Psoas muscle (tissue), 8 donors: ENCODE measurements around the gene OR13J1. TPM values are rescaled to one million over a fixed set of nuclear protein-coding genes. Genes with fewer than 3 reads are reported as not detected.

Experiments
- ATAC-seq, 4 donors: fragments of 200-7000 bp; cut with Tn5 transposase; one replicate each; pipeline ENCODE4 v1.9.1; 2020; ENCODE audit warnings: moderate library complexity in 3 of 4, mild to moderate bottlenecking in 2 of 4
- DNase-seq, 2 donors: peaks; one replicate each; pipeline ENCODE4 v3.0.0-alpha.2; 2020
- H3K27ac ChIP-seq: fragments of 200-600 bp; one replicate; pipeline ENCODE4 v1.8.0; 2022
- H3K27me3 ChIP-seq, 3 donors: fragments of 200-600 bp in 1 of 3; one replicate each; pipeline versions ENCODE4 v1.6.1 to v1.8.0; 2013 to 2022; ENCODE audit warnings: low read length in 2 of 3, mild to moderate bottlenecking in 2 of 3, moderate library complexity in 1 of 3; ENCODE audit not compliant: insufficient read depth in 3 of 3
- H3K36me3 ChIP-seq, 2 donors: fragments of 200-600 bp in 1 of 2; one replicate each; pipeline versions ENCODE4 v1.6.1 to v1.8.0; 2013 to 2022; ENCODE audit warnings: low read depth in 1 of 2, mild to moderate bottlenecking in 1 of 2, moderate library complexity in 1 of 2; ENCODE audit not compliant: insufficient read depth in 1 of 2
- H3K4me1 ChIP-seq: fragments of 200-600 bp; one replicate; pipeline ENCODE4 v1.8.0; 2022
- H3K4me3 ChIP-seq: fragments of 200-600 bp; one replicate; pipeline ENCODE4 v1.8.0; 2022; ENCODE audit warnings: mild to moderate bottlenecking
- H3K9me3 ChIP-seq: fragments of 200-600 bp; one replicate; pipeline ENCODE4 v1.8.0; 2022
- WGBS, 3 donors: extraction: QIAGEN DNeasy Blood & Tissue Kit; methylation state at CpG; one replicate each; pipeline versions ENCODE4 v1.1.6 to v1.1.7; 2013; 5-methylcytosine and 5-hydroxymethylcytosine counted together
- intact Hi-C, 2 donors: fragments of 100-400 bp; cut with DNase I; formaldehyde crosslinking; loops; one replicate each; pipeline versions ENCODE4 v1.11.0 to v1.14.2; 2022
- polyA plus RNA-seq, 3 donors: library from polyadenylated mRNA; stranded (reverse); fragments of 200-250 nt; gene quantifications; one replicate each; pipeline ENCODE4 v1.2.3, GENCODE V29; 2013
- total RNA-seq, 4 donors: library from RNA; stranded (reverse); fragmentation: NEBNext Ultra II Directional in 2 of 4; extraction: Animal tissue kit (Norgen Biotek cat#: 25700) in 2 of 4; gene quantifications; one replicate each; pipeline versions ENCODE4 v1.2.1 to v1.2.4, GENCODE V29; 2021 to 2023
- TF ChIP-seq, protein P1 (sequence below): fragments of 200-600 bp; IDR thresholded peaks from one replicate; pipeline ENCODE4 v1.8.0; 2022; ENCODE audit warnings: antibody characterized with exemption
- donor health status: healthy with polysubstance abuse.
- donor health status: DM: no; HTN: no; CAD: no; lungs with moderate emphysema.
- donor health status: Bipolar disorder and iron deficiency.
- donor health status: healthy.
- donor health status: DM: yes; HTN: yes; CAD: no.
- donor health status: DM: no; HTN: no; CAD: no.
- donor health status: DM: no; HTN: no; CAD: no.
- donor health status: DM: yes; HTN: yes; CAD: no.

Gene OR13J1
- total and polyA plus RNA-seq, 7 donors, result not detected

DNA sequence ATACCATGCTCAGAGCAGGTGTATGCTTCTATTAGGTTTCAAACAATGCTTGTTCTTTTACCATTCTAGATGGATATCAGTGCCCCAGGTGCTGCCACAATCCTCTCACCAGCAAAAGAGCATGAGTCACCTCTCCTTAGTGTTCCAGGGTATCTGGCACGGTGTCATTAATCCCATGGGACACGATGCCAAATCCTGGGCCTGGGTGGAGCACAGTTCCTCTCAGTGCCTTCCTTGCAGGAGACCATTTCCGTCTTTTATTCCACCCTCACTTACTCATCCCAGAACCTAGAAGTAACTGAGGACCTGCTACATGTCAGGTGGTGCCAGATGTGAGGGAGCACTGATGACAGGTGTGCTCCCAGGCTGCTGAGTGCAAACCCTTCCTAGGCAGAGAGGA is 1.3 kb upstream of the OR13J1 start:
- DNase-seq, result no peak
- no peaks in the 10 kb centered on the region for H3K36me3 ChIP-seq
- intact Hi-C loops, result no loop called here
- peaks cover under 1% of the 10 kb centered on the region for H3K9me3 ChIP-seq
- no peak overlapping the region for H3K27ac ChIP-seq
- ATAC-seq, result peak in 3 of 4 donors; percentile 47 to 63 (median 55)
- peaks cover 0 to 5% (median 1%) of the 10 kb centered on the region in 3 donors for H3K27me3 ChIP-seq
- 44 to 53% (median 45%) methylated on average over 3 of the region's 3 CpGs for WGBS, 3 donors
- H3K4me3 ChIP-seq, result no peak overlapping the region
- H3K4me1 ChIP-seq, result no peaks in the 10 kb centered on the region
- TF ChIP-seq, protein P1, sequence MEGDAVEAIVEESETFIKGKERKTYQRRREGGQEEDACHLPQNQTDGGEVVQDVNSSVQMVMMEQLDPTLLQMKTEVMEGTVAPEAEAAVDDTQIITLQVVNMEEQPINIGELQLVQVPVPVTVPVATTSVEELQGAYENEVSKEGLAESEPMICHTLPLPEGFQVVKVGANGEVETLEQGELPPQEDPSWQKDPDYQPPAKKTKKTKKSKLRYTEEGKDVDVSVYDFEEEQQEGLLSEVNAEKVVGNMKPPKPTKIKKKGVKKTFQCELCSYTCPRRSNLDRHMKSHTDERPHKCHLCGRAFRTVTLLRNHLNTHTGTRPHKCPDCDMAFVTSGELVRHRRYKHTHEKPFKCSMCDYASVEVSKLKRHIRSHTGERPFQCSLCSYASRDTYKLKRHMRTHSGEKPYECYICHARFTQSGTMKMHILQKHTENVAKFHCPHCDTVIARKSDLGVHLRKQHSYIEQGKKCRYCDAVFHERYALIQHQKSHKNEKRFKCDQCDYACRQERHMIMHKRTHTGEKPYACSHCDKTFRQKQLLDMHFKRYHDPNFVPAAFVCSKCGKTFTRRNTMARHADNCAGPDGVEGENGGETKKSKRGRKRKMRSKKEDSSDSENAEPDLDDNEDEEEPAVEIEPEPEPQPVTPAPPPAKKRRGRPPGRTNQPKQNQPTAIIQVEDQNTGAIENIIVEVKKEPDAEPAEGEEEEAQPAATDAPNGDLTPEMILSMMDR, result no peak

DNA sequence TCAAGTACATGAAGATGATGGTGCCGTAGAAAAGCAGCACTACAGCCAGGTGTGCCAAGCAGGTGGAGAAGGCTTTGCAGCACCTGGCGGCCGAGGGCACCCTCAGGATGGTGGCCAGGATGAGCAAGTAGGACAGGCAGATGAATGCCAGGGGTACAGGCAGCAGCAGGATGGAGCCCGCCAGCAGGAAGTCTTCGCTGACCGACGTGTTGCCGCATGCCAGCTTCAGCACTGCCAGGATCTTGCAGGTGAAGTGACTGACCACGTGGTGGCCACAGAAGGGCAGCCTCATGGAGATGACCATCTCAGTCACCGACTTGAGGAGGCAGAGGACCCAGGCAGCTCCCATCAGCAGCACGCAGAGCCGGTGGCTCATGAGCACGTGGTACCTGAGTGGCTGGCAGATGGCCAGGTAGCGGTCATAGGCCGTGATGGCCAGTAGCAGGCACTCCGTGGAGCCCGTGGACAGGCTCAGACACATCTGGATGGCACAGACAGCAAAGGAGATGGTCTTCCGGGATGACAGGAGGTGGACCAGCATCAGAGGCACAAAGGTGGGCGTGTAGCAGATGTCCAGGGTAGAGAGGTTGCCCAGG is 482 bp downstream of the OR13J1 start:
- 83 to 90% (median 84%) methylated on average over 18 to 19 of the region's 19 CpGs for WGBS, 3 donors
- DNase-seq, result no peak
- Histone ChIP-seq H3K27me3 (peaks cover 0 to 9% (median 1%) of the 10 kb centered on the region in 3 donors), H3K4me1 (no peaks in the 10 kb centered on the region), H3K9me3 (no peaks in the 10 kb centered on the region), H3K27ac (no peak overlapping the region), H3K36me3 (no peaks in the 10 kb centered on the region), H3K4me3 (no peak overlapping the region)
- TF ChIP-seq, protein P1, result no peak
- intact Hi-C loops, result no loop called here
- no peak for ATAC-seq

DNA sequence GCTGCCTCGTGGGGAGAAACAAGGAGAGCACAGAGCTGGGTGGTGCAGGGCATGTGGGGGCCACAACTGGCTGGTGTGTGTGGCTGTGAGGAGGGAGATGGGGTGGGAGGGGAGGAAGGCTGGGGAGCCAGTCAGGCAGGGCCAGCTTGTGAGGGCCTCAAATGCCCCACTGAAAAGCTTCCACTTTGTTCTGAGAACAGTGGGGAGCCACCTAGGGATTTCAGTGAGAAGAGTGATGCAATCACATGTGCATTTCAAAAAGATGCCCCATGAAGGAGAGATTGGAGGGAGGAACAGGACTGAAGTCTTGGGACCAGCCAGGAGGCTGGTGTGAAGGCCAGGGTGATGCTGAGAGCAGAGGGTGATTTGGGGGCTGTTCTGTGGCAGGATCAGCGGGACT is 1.3 kb downstream of the OR13J1 start:
- no peaks in the 10 kb centered on the region for H3K9me3 ChIP-seq
- no peaks in the 10 kb centered on the region for H3K4me1 ChIP-seq
- TF ChIP-seq, protein P1, result no peak
- intact Hi-C loops, result no loop called here
- H3K27ac ChIP-seq, result no peak overlapping the region
- no peak overlapping the region for H3K4me3 ChIP-seq
- peaks cover 0 to 15% (median 1%) of the 10 kb centered on the region in 3 donors for H3K27me3 ChIP-seq
- ATAC-seq, result no peak
- WGBS, 3 donors, result 69 to 77% (median 71%) methylated on average over 2 of the region's 2 CpGs
- DNase-seq, result no peak
- H3K36me3 ChIP-seq, result no peaks in the 10 kb centered on the region

DNA sequence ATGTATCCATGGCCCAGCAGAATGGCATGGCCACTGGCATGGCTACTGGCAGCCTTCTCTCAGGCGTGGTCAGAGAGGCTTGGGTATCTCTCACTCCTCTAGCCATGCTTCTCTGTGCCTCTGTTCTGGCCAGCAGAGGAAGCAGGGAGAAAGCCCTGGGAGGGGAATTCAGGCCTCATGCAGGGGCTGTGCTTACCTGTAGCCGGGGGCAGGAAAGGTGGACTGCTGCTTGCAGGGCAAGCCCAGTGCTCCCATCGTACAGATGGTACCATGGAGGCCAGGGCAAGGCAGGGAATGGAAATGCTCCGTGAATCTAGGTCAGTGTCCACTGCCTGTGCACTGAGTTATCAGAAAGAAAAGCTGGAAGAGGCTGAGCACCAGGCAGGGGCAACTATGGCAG is 2.7 kb downstream of the OR13J1 start:
- Histone ChIP-seq H3K27ac (no peak overlapping the region), H3K36me3 (no peaks in the 10 kb centered on the region), H3K4me3 (no peak overlapping the region), H3K27me3 (peaks cover 0 to 15% (median 1%) of the 10 kb centered on the region in 3 donors), H3K9me3 (no peaks in the 10 kb centered on the region), H3K4me1 (no peaks in the 10 kb centered on the region)
- intact Hi-C loops, result no loop called here
- no peak for DNase-seq
- TF ChIP-seq, protein P1, result no peak
- 80 to 93% (median 89%) methylated on average over 4 of the region's 4 CpGs for WGBS, 3 donors
- ATAC-seq, result no peak
